OCI-LY7 (cell line): ENCODE results near the gene ZNF485.

Experiments used
- CTCF ChIP-seq: fragments of 200-600 bp; sonication (generic); conservative IDR thresholded peaks from 2 replicates; pipeline ENCODE4 v1.5.1; 2014; ENCODE audit warnings: mild to moderate bottlenecking, antibody characterized with exemption, low read length, moderate library complexity, mixed read lengths
- EZH2phosphoT487 ChIP-seq: fragments of 200-600 bp; sonication (generic); IDR thresholded peaks from 2 replicates; pipeline ENCODE4 v1.6.1; 2018; ENCODE audit warnings: low read depth, borderline replicate concordance, mild to moderate bottlenecking, mixed run types, antibody characterized with exemption, low read length, moderate library complexity, mixed read lengths

GRCh38 chr10:43574906-43575305, 31.3 kb upstream of the ZNF485 start:
- TF ChIP-seq CTCF (no peak), EZH2phosphoT487 (no peak)
